ENCODE results near the gene COL23A1. TPM values are rescaled to one million over a fixed set of nuclear protein-coding genes. Genes with fewer than 3 reads are reported as not detected.

COL23A1 gene
- total and polyA plus RNA-seq, 2 experiments from 2014 or later, result 4.8 to 8.2 TPM

- Histone ChIP-seq H2AFZ (no peak overlapping the region), H3K36me3 (ENCODE audit: insufficient read depth) (peaks cover 3% of the 10 kb centered on the region; the same call in 1 of the 2 replicates), H3K27ac (ENCODE audit: low read depth) (no peak overlapping the region), H3K4me1 (ENCODE audit: insufficient read depth) (peaks cover 19% of the 10 kb centered on the region), H3K4me2 (peak overlapping the region; percentile 61; the same call in 1 of the 2 replicates), H4K20me1 (replicated peaks; ENCODE audit: insufficient read depth) (no peaks in the 10 kb centered on the region; the same call in 1 of the 2 replicates), H3K79me2 (replicated peaks; ENCODE audit: insufficient read depth) (peaks cover 39% of the 10 kb centered on the region), H3K27me3 (ENCODE audit: insufficient read depth) (peaks cover 2% of the 10 kb centered on the region; the same call in 1 of the 2 replicates), H3K9me2 (ENCODE audit: insufficient read depth) (no peaks in the 10 kb centered on the region), H3K4me3 (peak overlapping the region; percentile 91), H3F3A (replicated peaks; ENCODE audit: low read depth) (no peaks in the 10 kb centered on the region)
- peak; percentile 80 for DNase-seq (ENCODE audit: low spot score)
- H3K9me3 Mint-ChIP-seq, result peaks cover 4% of the 10 kb centered on the region; the same call in 2 of the 3 replicates
- ATAC-seq, result peak; percentile 45
- TF ChIP-seq ZNF331 (CRISPR knock-in tag; IDR thresholded peaks at IDR 0.05; ENCODE audit: low read depth) (peak; percentile 72), EZH2 (IDR thresholded peaks at IDR 0.05; ENCODE audit: low read depth, unreplicated experiment) (no peak), CTCF (conservative IDR thresholded peaks at IDR 0.05; ENCODE audit: low read depth in 2 of 2) (no peak), ETS1 (IDR thresholded peaks at IDR 0.05) (no peak)
- peaks cover 8% of the 10 kb centered on the region for H3K27me3 Mint-ChIP-seq (ENCODE audit: insufficient read depth, low read depth, poor library complexity)
- peaks cover 5% of the 10 kb centered on the region; the same call in 2 of the 3 replicates for H3K36me3 Mint-ChIP-seq (ENCODE audit: low read depth)
- no peak overlapping the region for H3K27ac Mint-ChIP-seq
- H3K4me3 Mint-ChIP-seq, result peak overlapping the region; percentile 95
- H3K4me1 Mint-ChIP-seq, result peaks cover 29% of the 10 kb centered on the region
Observed at GRCh38 chr5:178627259-178627598, 37.0 kb upstream of the COL23A1 start.

- peak within 1 kb of the TSS; percentile 95 for H3K4me3 Mint-ChIP-seq
- peaks cover 4% of the 10 kb centered on the region; the same call in 2 of the 3 replicates for H3K9me3 Mint-ChIP-seq
- peak; percentile 90 for ATAC-seq
- TF ChIP-seq ETS1 (IDR thresholded peaks at IDR 0.05), result no peak
- TF ChIP-seq CTCF (conservative IDR thresholded peaks at IDR 0.05; ENCODE audit: low read depth in 2 of 2), result no peak
- peak; percentile 82; the same call in 1 of the 2 replicates for TF ChIP-seq POLR2AphosphoS5 (IDR thresholded peaks at IDR 0.05; ENCODE audit: low read depth)
- no peak for TF ChIP-seq ZNF114 (CRISPR knock-in tag; IDR thresholded peaks at IDR 0.05)
- TF ChIP-seq REST (IDR thresholded peaks at IDR 0.05; ENCODE audit: unreplicated experiment), result no peak
- peak; percentile 89 for TF ChIP-seq CREB1 (CRISPR knock-in tag; IDR thresholded peaks at IDR 0.05; ENCODE audit: low read depth)
- TF ChIP-seq EZH2 (IDR thresholded peaks at IDR 0.05; ENCODE audit: low read depth, unreplicated experiment), result no peak
- TF ChIP-seq EZH2phosphoT487 (IDR thresholded peaks at IDR 0.05; ENCODE audit: unreplicated experiment), result no peak
- TF ChIP-seq JUNB (IDR thresholded peaks at IDR 0.05; ENCODE audit: unreplicated experiment), result no peak
Observed at GRCh38 chr5:178626484-178627258, 36.5 kb upstream of the COL23A1 start, which contains the start of gene CLK4. Gene CLK4, minus strand, starts transcription at chr5:178627050. Its CDS starts 3,634 bp downstream, at chr5:178623416.

More at GRCh38 chr5:178626484-178627258, 36.5 kb upstream of the COL23A1 start, which contains the start of gene CLK4:
- peak within 1 kb of the TSS; percentile 87 for H3K4me2 ChIP-seq
- peaks cover 44% of the 10 kb centered on the region for H3K79me2 ChIP-seq (replicated peaks; ENCODE audit: insufficient read depth)
- H3K36me3 Mint-ChIP-seq (ENCODE audit: low read depth), result peaks cover 9% of the 10 kb centered on the region; the same call in 2 of the 3 replicates
- H3K27me3 ChIP-seq (ENCODE audit: insufficient read depth), result peaks cover 2% of the 10 kb centered on the region; the same call in 1 of the 2 replicates
- H3K4me1 ChIP-seq (ENCODE audit: insufficient read depth), result peaks cover 19% of the 10 kb centered on the region
- peak within 1 kb of the TSS; percentile 91 for H3K4me3 ChIP-seq
- peaks cover 8% of the 10 kb centered on the region for H3K27me3 Mint-ChIP-seq (ENCODE audit: insufficient read depth, low read depth, poor library complexity)
- H2AFZ ChIP-seq, result peak within 1 kb of the TSS; percentile 92
- peak within 1 kb of the TSS; percentile 93 for H3K27ac ChIP-seq (ENCODE audit: low read depth)
- H4K20me1 ChIP-seq (replicated peaks; ENCODE audit: insufficient read depth), result no peaks in the 10 kb centered on the region; the same call in 1 of the 2 replicates
- peak; percentile 96 for DNase-seq (ENCODE audit: low spot score)
- peaks cover 9% of the 10 kb centered on the region; the same call in 1 of the 2 replicates for H3K36me3 ChIP-seq (ENCODE audit: insufficient read depth)
- no peaks in the 10 kb centered on the region for H3K9me2 ChIP-seq (ENCODE audit: insufficient read depth)
- H3F3A ChIP-seq (replicated peaks; ENCODE audit: low read depth), result no peaks in the 10 kb centered on the region
- H3K4me1 Mint-ChIP-seq, result peaks cover 29% of the 10 kb centered on the region
- peak within 1 kb of the TSS; percentile 99 for H3K27ac Mint-ChIP-seq

Measured in GM23338 (cell line).